Heart left ventricle (tissue), 16 donors: ENCODE results near the gene N4BP2L2. TPM values are rescaled to one million over a fixed set of nuclear protein-coding genes. Genes with fewer than 3 reads are reported as not detected.
"Not testable (repeated sequence)": the region's sequence is repeated elsewhere in the genome, so short reads cannot be mapped to it uniquely, and the experiment has no call there.

Experiments
- ATAC-seq, 4 donors: fragments of 200-7000 bp; cut with Tn5 transposase; one replicate each; pipeline ENCODE4 v1.9.1; 2020 to 2022; ENCODE audit warnings: moderate library complexity in 4 of 4, mild to moderate bottlenecking in 3 of 4, moderate number of reproducible peaks in 1 of 4
- DNase-seq, 5 donors: peaks; one replicate each; pipeline ENCODE4 v3.0.0-alpha.2; 2020
- H3K27ac ChIP-seq, 12 donors: fragments of 200-600 bp; sonication (generic) in 4 of 12; one replicate each; pipeline versions ENCODE4 v1.5.0 to v1.8.0; 2016 to 2022; ENCODE audit warnings: mild to moderate bottlenecking in 2 of 12
- H3K27me3 ChIP-seq, 9 donors: fragments of 200-600 bp; sonication (generic) in 2 of 9; one replicate each; pipeline versions ENCODE4 v1.5.1 to v1.8.0; 2016 to 2022; ENCODE audit warnings: mild to moderate bottlenecking in 3 of 9
- H3K36me3 ChIP-seq, 9 donors: fragments of 200-600 bp; sonication (generic) in 2 of 9; one replicate each; pipeline versions ENCODE4 v1.5.0 to v1.8.0; 2018 to 2022; ENCODE audit warnings: mild to moderate bottlenecking in 2 of 9
- H3K4me1 ChIP-seq, 12 donors: fragments of 200-600 bp; sonication (generic) in 4 of 12; one replicate each; pipeline versions ENCODE4 v1.5.0 to v1.8.0; 2016 to 2022; ENCODE audit warnings: mild to moderate bottlenecking in 3 of 12
- H3K4me3 ChIP-seq, 12 donors: fragments of 200-600 bp; sonication (generic) in 4 of 12; one replicate each; pipeline versions ENCODE4 v1.5.0 to v1.8.0; 2017 to 2022; ENCODE audit warnings: mild to moderate bottlenecking in 9 of 12, moderate library complexity in 4 of 12
- H3K9me3 ChIP-seq, 12 donors: fragments of 200-600 bp; sonication (generic) in 4 of 12; one replicate each; pipeline versions ENCODE4 v1.5.0 to v1.8.0; 2016 to 2022; ENCODE audit warnings: mild to moderate bottlenecking in 1 of 12
- CTCF ChIP-seq, 12 donors: fragments of 200-600 bp; sonication (generic) in 4 of 12; IDR thresholded peaks; one replicate each; pipeline versions ENCODE4 v1.5.0 to v1.8.0; 2018 to 2022; ENCODE audit warnings: antibody characterized with exemption in 12 of 12, mild to moderate bottlenecking in 5 of 12
- POLR2A ChIP-seq, 2 donors: fragments of 450-650 bp; IDR thresholded peaks; one replicate each; pipeline ENCODE4 v1.6.1; 2017; ENCODE audit warnings: antibody characterized with exemption in 2 of 2, mild to moderate bottlenecking in 2 of 2, moderate library complexity in 2 of 2
- WGBS, 4 donors: extraction: QIAGEN DNeasy Blood & Tissue Kit in 2 of 4; methylation state at CpG; one replicate each; pipeline versions ENCODE4 v1.1.5 to v1.1.7; 2013 to 2018; 5-methylcytosine and 5-hydroxymethylcytosine counted together
- intact Hi-C, 10 donors: fragments of 100-400 bp; cut with DNase I; formaldehyde crosslinking; loops; one replicate each; pipeline versions ENCODE4 v1.11.1 to v1.14.2; 2022
- polyA plus RNA-seq, 2 donors: library from polyadenylated mRNA; stranded (reverse); fragments of 200-250 nt; gene quantifications; one replicate each; pipeline ENCODE4 v1.2.3, GENCODE V29; 2013
- total RNA-seq, 9 donors: library from RNA; depleted of rRNA in 2 of 9; stranded (reverse); fragments of >200 nt in 2 of 9; fragmentation: NEBNext Ultra II Directional in 3 of 9; extraction: Animal tissue kit (Norgen Biotek cat#: 25700) in 3 of 9; gene quantifications; one replicate each; pipeline versions ENCODE4 v1.1.0 to v1.2.4, GENCODE V29; 2016 to 2023
- donor health status: ischemic (EF 13 %, LVEDD 7.1; RV severe dilation, severe dysfunction).
- donor health status: healthy with polysubstance abuse.
- donor health status: DM: no; HTN: yes; CAD: no.
- donor health status: DM: no; HTN: no; CAD: no.
- donor health status: ischemic (EF 25% LVEDD 6.9; RV normal size, moderate dysfunction).
- donor health status: ischemic (EF 25% LVEDD 5.7; RV mildly dilated, moderate dysfunction).
- donor health status: healthy.
- donor health status: DM: yes; HTN: yes; CAD: no.
- donor health status: ischemic (EF 35%, LVEDD 5.7; RV mildly dilated, moderate dysfunction).
- donor health status: nonischemic (EF 11% LVEDD 7.7; RV severe dilation, severe dysfunction).
- donor health status: DM: yes; HTN: yes; CAD: no.
- donor health status: PGD.
- donor health status: ischemic (EF 29% LVEDD 5.4; RV normal size, mild dysfunction).
- donor health status: nonischemic (EF 23%, LVEDD 6.1; RV moderate dilation, normal function).

N4BP2L2 gene
- total and polyA plus RNA-seq, 11 donors, result 40.4 to 297 (median 131) TPM

DNA sequence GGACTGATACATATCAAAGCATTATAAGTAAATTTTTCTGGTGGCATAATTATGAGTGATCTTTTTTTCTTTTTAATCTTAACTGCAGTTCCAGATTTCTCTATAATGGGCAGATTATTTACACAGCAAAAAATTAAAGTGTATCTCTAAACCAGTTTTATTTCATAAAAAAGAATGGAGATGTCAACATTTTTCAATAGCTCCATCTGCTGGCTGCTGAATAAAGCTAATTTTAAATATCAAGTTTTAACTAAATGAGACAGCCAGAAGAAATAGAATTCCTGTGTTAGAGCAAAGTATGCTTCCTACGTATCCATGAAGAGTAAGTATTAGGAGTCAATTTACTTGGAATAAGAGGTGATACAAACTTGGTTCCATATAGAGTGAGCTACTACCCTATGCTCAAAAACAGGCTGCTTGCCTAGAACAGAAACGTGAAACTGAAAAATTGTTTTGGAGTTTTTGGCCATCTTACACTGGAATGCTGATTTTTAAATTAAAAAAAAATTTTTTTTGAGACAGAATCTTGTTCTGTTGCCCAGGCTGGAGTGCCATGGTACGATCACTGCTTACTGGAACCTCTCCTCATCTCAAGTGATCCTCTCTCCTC, 42.7 kb upstream of the N4BP2L2 start:
- Histone ChIP-seq H3K9me3 (peaks cover 0 to 18% (median 6%) of the 10 kb centered on the region in 12 donors), H3K27me3 (no peaks in the 10 kb centered on the region), H3K4me3 (no peak overlapping the region), H3K27ac (no peak overlapping the region), H3K4me1 (peaks cover 0 to 7% (median 4%) of the 10 kb centered on the region in 12 donors), H3K36me3 (no peaks in the 10 kb centered on the region)
- TF ChIP-seq CTCF (IDR thresholded peaks at IDR 0.05), result peak; percentile 27 to 71 (median 60)
- TF ChIP-seq POLR2A (IDR thresholded peaks at IDR 0.05), result no peak
- 56 to 64% (median 59%) methylated on average over 3 of the region's 3 CpGs for WGBS, 4 donors
- DNase-seq, result no peak
- no peak for ATAC-seq
- intact Hi-C loops, result loop anchor here in 9 of 10 donors (1.0 to 10.0 kb wide), 7 partner anchors 199 to 1144 kb away; no protein-coding TSS in a partner anchor

- H3K4me1 ChIP-seq, result no peaks in the 10 kb centered on the region
- 95 to 100% (median 99%) methylated on average over 3 of the region's 3 CpGs for WGBS, 4 donors
- TF ChIP-seq CTCF (IDR thresholded peaks at IDR 0.05) (no peak), POLR2A (IDR thresholded peaks at IDR 0.05) (no peak)
- H3K27ac ChIP-seq, result no peak overlapping the region
- no peaks in the 10 kb centered on the region for H3K27me3 ChIP-seq
- no peaks in the 10 kb centered on the region for H3K36me3 ChIP-seq
- intact Hi-C loops, result loop anchor here in 1 of 10 donors (5.0 kb wide), 1 partner anchor 195 kb away; no protein-coding TSS in a partner anchor
- H3K9me3 ChIP-seq, result peaks cover 0 to 18% (median 6%) of the 10 kb centered on the region in 12 donors
- H3K4me3 ChIP-seq, result no peak overlapping the region
- ATAC-seq, result no peak
- no peak for DNase-seq
Measured at GRCh38 chr13:32577032-32577431, 38.4 kb upstream of the N4BP2L2 start.

GRCh38 chr13:32575687-32576086, 37.1 kb upstream of the N4BP2L2 start:
- not testable (repeated sequence) for ATAC-seq, H3K27me3 ChIP-seq, DNase-seq, H3K27ac ChIP-seq, H3K4me3 ChIP-seq, H3K36me3 ChIP-seq, H3K4me1 ChIP-seq
- intact Hi-C loops, result loop anchor here in 1 of 10 donors (5.0 kb wide), 1 partner anchor 193 kb away; no protein-coding TSS in a partner anchor
- 79 to 93% (median 88%) methylated on average over 4 of the region's 4 CpGs for WGBS, 4 donors
- peaks cover 0 to 18% (median 6%) of the 10 kb centered on the region in 12 donors for H3K9me3 ChIP-seq

DNA sequence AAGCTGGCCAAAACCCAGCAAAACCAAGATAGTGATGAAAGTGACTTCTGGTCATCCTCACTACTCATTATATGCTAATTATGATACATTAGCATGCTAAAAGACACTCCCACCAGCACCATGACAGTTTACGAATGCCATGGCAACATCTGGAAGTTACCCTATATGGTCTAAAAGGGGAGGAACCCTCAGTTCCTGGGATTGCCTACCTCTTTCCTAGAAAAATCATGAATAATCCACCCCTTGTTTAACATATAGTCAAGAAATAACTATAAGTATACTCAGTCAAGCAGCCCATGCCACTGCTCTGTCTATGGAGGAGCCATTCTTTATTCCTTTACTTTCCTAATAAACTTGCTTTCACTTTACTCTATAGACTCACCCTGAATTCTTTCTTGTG, 22.2 kb upstream of the N4BP2L2 start:
- 96 to 100% (median 100%) methylated on average over 1 of the region's 1 CpG for WGBS, 4 donors
- H3K27ac ChIP-seq, H3K36me3 ChIP-seq, H3K4me1 ChIP-seq, H3K27me3 ChIP-seq, ATAC-seq, H3K4me3 ChIP-seq, intact Hi-C loops, DNase-seq: not testable (repeated sequence)
- peaks cover 0 to 20% (median 14%) of the 10 kb centered on the region in 12 donors for H3K9me3 ChIP-seq

DNA sequence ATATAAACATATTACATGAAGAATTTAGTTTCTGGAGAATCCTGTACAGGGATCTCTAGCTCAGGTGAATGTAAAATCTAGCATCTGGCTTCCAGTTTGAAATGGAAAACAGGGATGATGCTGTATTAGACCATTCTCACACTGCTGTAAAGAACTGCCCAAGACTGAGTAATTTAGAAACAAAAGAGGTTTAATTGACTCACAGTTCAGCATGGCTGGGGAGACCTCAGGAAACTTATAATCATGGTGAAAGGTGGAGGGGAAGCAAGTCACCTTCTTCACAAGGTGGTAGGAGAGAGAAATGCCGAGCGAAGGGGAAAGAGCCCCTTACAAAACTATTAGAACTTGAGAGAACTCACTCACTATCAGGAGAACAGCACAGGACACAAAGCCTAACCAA, 17.0 kb upstream of the N4BP2L2 start:
- Histone ChIP-seq H3K4me3 (no peak overlapping the region), H3K4me1 (no peaks in the 10 kb centered on the region), H3K36me3 (no peaks in the 10 kb centered on the region), H3K9me3 (peaks cover 0 to 2% (median 0%) of the 10 kb centered on the region in 12 donors), H3K27me3 (no peaks in the 10 kb centered on the region), H3K27ac (no peak overlapping the region)
- intact Hi-C loops, result no loop called here
- DNase-seq (no peak), ATAC-seq (no peak)
- 93 to 99% (median 96%) methylated on average over 2 of the region's 2 CpGs for WGBS, 4 donors
- no peak for TF ChIP-seq POLR2A (IDR thresholded peaks at IDR 0.05)
- no peak for TF ChIP-seq CTCF (IDR thresholded peaks at IDR 0.05)
